ENCODE data around the gene SUPT3H.

DNA sequence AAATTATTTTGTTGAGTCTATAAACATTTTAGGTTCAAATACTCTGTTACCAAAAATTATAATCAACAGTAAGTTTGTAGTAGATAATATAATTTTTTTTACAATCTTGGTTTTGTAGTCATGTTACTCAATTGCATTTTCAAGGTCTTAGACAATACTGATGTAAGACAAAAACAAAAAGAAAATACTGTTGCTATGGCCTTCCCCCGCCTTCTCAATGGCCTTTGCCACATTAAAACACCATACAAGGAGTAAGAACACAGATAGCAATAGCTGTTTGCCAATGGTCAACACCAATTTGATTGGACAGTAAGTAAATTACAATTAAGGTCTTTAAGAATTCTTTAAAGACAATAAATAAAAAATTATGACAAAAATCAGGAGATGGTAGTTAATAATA lies 540.0 kb downstream of the SUPT3H start:
- TF ChIP-seq, protein P1, sequence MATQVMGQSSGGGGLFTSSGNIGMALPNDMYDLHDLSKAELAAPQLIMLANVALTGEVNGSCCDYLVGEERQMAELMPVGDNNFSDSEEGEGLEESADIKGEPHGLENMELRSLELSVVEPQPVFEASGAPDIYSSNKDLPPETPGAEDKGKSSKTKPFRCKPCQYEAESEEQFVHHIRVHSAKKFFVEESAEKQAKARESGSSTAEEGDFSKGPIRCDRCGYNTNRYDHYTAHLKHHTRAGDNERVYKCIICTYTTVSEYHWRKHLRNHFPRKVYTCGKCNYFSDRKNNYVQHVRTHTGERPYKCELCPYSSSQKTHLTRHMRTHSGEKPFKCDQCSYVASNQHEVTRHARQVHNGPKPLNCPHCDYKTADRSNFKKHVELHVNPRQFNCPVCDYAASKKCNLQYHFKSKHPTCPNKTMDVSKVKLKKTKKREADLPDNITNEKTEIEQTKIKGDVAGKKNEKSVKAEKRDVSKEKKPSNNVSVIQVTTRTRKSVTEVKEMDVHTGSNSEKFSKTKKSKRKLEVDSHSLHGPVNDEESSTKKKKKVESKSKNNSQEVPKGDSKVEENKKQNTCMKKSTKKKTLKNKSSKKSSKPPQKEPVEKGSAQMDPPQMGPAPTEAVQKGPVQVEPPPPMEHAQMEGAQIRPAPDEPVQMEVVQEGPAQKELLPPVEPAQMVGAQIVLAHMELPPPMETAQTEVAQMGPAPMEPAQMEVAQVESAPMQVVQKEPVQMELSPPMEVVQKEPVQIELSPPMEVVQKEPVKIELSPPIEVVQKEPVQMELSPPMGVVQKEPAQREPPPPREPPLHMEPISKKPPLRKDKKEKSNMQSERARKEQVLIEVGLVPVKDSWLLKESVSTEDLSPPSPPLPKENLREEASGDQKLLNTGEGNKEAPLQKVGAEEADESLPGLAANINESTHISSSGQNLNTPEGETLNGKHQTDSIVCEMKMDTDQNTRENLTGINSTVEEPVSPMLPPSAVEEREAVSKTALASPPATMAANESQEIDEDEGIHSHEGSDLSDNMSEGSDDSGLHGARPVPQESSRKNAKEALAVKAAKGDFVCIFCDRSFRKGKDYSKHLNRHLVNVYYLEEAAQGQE (IDR thresholded peaks at IDR 0.05; ENCODE audit: low read depth), result no peak
- no peak for TF ChIP-seq MAX (IDR thresholded peaks at IDR 0.05)
- TF ChIP-seq EP300 (IDR thresholded peaks at IDR 0.05; ENCODE audit: borderline replicate concordance), result no peak
- TF ChIP-seq TEAD4 (IDR thresholded peaks at IDR 0.05), result no peak
